22Rv1 (cell line): ENCODE measurements around the gene SCGB1C1.

Experiments
- CTCF ChIP-seq: fragments of 450-650 bp; IDR thresholded peaks from 2 replicates; pipeline ENCODE4 v1.5.1; 2017; ENCODE audit warnings: mild to moderate bottlenecking
- ZFX ChIP-seq: fragments of 450-650 bp; IDR thresholded peaks from 2 replicates; pipeline ENCODE4 v1.6.1; 2017; ENCODE audit warnings: antibody characterized with exemption, borderline replicate concordance

GRCh38 chr11:218815-219593, 26.1 kb downstream of the SCGB1C1 start:
- TF ChIP-seq CTCF: no peak
- TF ChIP-seq ZFX: no peak
